Chondrocyte (in vitro differentiated cells): ENCODE results near the gene EMB. TPM values are rescaled to one million over a fixed set of nuclear protein-coding genes. Genes with fewer than 3 reads are reported as not detected.
"Not testable (repeated sequence)": the region's sequence is repeated elsewhere in the genome, so short reads cannot be mapped to it uniquely, and the experiment has no call there.

Experiments
- DNase-seq: peaks from one replicate; pipeline ENCODE4 v3.0.0; 2021; ENCODE audit warnings: mixed read lengths, low spot score
- H3K27ac Mint-ChIP-seq: one replicate; pipeline ENCODE4 v1.8.0; 2021; ENCODE audit warnings: mild to moderate bottlenecking, moderate library complexity, mixed read lengths; ENCODE audit not compliant: unreplicated experiment
- H3K27me3 Mint-ChIP-seq: 2 replicates; pipeline ENCODE4 v1.8.0; 2021; ENCODE audit warnings: low read depth, mixed read lengths
- H3K36me3 Mint-ChIP-seq: 2 replicates; pipeline ENCODE4 v1.8.0; 2021; ENCODE audit warnings: low read depth, mixed read lengths
- H3K4me1 Mint-ChIP-seq: 2 replicates; pipeline ENCODE4 v1.8.0; 2021; ENCODE audit warnings: low read depth, mild to moderate bottlenecking, mixed read lengths
- H3K4me3 Mint-ChIP-seq: one replicate; pipeline ENCODE4 v1.8.0; 2021; ENCODE audit warnings: mild to moderate bottlenecking, moderate library complexity, mixed read lengths; ENCODE audit not compliant: unreplicated experiment
- H3K9me3 Mint-ChIP-seq: 2 replicates; pipeline ENCODE4 v1.8.0; 2021; ENCODE audit warnings: low read depth, mixed read lengths
- CTCF ChIP-seq: fragments of 200-600 bp; sonication (generic); IDR thresholded peaks from 2 replicates; pipeline ENCODE4 v1.5.0; 2021; ENCODE audit warnings: antibody characterized with exemption, mild to moderate bottlenecking, moderate library complexity
- total RNA-seq: library from RNA; stranded (reverse); gene quantifications from 3 replicates; pipeline ENCODE4 v1.2.1, GENCODE V29; 2021

Gene EMB
- total RNA-seq, 1 donor from 2014 or later: 7.8 TPM

GRCh38 chr5:50463047-50463446, 22.0 kb upstream of the EMB start:
- no peak for TF ChIP-seq CTCF
- H3K4me3 Mint-ChIP-seq: no peak overlapping the region
- no peak overlapping the region for H3K27ac Mint-ChIP-seq
- no peaks in the 10 kb centered on the region for H3K4me1 Mint-ChIP-seq
- no peaks in the 10 kb centered on the region for H3K36me3 Mint-ChIP-seq
- no peak for DNase-seq
- H3K27me3 Mint-ChIP-seq: no peaks in the 10 kb centered on the region
- peaks cover 10% of the 10 kb centered on the region for H3K9me3 Mint-ChIP-seq

GRCh38 chr5:50462579-50462978, 21.5 kb upstream of the EMB start:
- not testable (repeated sequence) for H3K27ac Mint-ChIP-seq, DNase-seq, H3K27me3 Mint-ChIP-seq, H3K4me1 Mint-ChIP-seq, H3K36me3 Mint-ChIP-seq, H3K4me3 Mint-ChIP-seq
- peaks cover 12% of the 10 kb centered on the region for H3K9me3 Mint-ChIP-seq

GRCh38 chr5:50458372-50458771, 17.3 kb upstream of the EMB start:
- H3K4me3 Mint-ChIP-seq, DNase-seq, H3K27me3 Mint-ChIP-seq, H3K4me1 Mint-ChIP-seq, H3K36me3 Mint-ChIP-seq, H3K27ac Mint-ChIP-seq: not testable (repeated sequence)
- H3K9me3 Mint-ChIP-seq: peaks cover 30% of the 10 kb centered on the region

GRCh38 chr5:50449241-50449640, 8.2 kb upstream of the EMB start:
- not testable (repeated sequence) for H3K27me3 Mint-ChIP-seq, H3K4me1 Mint-ChIP-seq, H3K36me3 Mint-ChIP-seq, H3K27ac Mint-ChIP-seq, H3K9me3 Mint-ChIP-seq, DNase-seq, H3K4me3 Mint-ChIP-seq

GRCh38 chr5:50447941-50448340, 6.9 kb upstream of the EMB start:
- Mint-ChIP-seq H3K9me3 (no peaks in the 10 kb centered on the region), H3K4me3 (no peak overlapping the region), H3K27ac (no peak overlapping the region), H3K4me1 (no peaks in the 10 kb centered on the region), H3K27me3 (peaks cover 4% of the 10 kb centered on the region), H3K36me3 (no peaks in the 10 kb centered on the region)
- TF ChIP-seq CTCF: no peak
- DNase-seq: no peak

GRCh38 chr5:50447228-50447627, 6.1 kb upstream of the EMB start:
- Mint-ChIP-seq H3K36me3 (no peaks in the 10 kb centered on the region), H3K4me1 (peaks cover 4% of the 10 kb centered on the region), H3K9me3 (no peaks in the 10 kb centered on the region), H3K4me3 (no peak overlapping the region), H3K27me3 (peaks cover 4% of the 10 kb centered on the region), H3K27ac (no peak overlapping the region)
- DNase-seq: no peak
- no peak for TF ChIP-seq CTCF

- no peak for TF ChIP-seq CTCF
- Mint-ChIP-seq H3K27ac (no peak overlapping the region), H3K36me3 (no peaks in the 10 kb centered on the region), H3K4me1 (peaks cover 10% of the 10 kb centered on the region), H3K27me3 (peaks cover 7% of the 10 kb centered on the region), H3K9me3 (no peaks in the 10 kb centered on the region), H3K4me3 (no peak overlapping the region)
- DNase-seq: no peak
These were observed 4.3 kb upstream of the EMB start for GRCh38 chr5:50445296-50445949.

- H3K4me3 Mint-ChIP-seq, H3K9me3 Mint-ChIP-seq, H3K36me3 Mint-ChIP-seq, H3K4me1 Mint-ChIP-seq, H3K27ac Mint-ChIP-seq, H3K27me3 Mint-ChIP-seq, DNase-seq: not testable (repeated sequence)
These were observed 1.8 kb upstream of the EMB start for GRCh38 chr5:50442559-50443539.
